Cardiac muscle cell (in vitro differentiated cells and primary cell): ENCODE data around the gene PNPLA7. TPM values are rescaled to one million over a fixed set of nuclear protein-coding genes. Genes with fewer than 3 reads are reported as not detected.
A peak's percentile ranks its signal among the peaks of the same experiment; 100 is the strongest.

Source experiments
- DNase-seq, 2 donors: peaks; one replicate each; pipeline versions ENCODE4 v3.0.0 to v3.0.0-alpha.2; 2010 to 2017; ENCODE audit warnings: low read depth in 1 of 2, low spot score in 1 of 2
- H3K27ac ChIP-seq: fragments of 200-600 bp; sonication (generic); 2 replicates; pipeline ENCODE4 v1.5.1; 2016
- H3K27me3 ChIP-seq: fragments of 200-600 bp; sonication (generic); 2 replicates; pipeline ENCODE4 v1.6.0; 2016; ENCODE audit warnings: control low read depth
- H3K36me3 ChIP-seq: fragments of 200-600 bp; sonication (generic); 2 replicates; pipeline ENCODE4 v1.5.1; 2016; ENCODE audit warnings: control low read depth
- H3K4me1 ChIP-seq: fragments of 200-600 bp; sonication (generic); 2 replicates; pipeline ENCODE4 v1.8.1; 2017; ENCODE audit warnings: low read depth, mild to moderate bottlenecking, mixed run types
- H3K4me3 ChIP-seq: fragments of 200-600 bp; sonication (generic); 2 replicates; pipeline ENCODE4 v1.5.1; 2016; ENCODE audit warnings: mild to moderate bottlenecking
- H3K9me3 ChIP-seq: fragments of 200-600 bp; sonication (generic); 2 replicates; pipeline ENCODE4 v1.5.1; 2017; ENCODE audit warnings: low read depth, mild to moderate bottlenecking, control low read depth
- CTCF ChIP-seq: IDR thresholded peaks from 2 replicates; pipeline ENCODE4 v1.5.1; 2012; ENCODE audit warnings: low read depth, mild to moderate bottlenecking, low read length
- polyA plus RNA-seq: library from polyadenylated mRNA; unstranded; fragments of >200 nt; fragmentation: Nextera tagmentation; extraction: Ambion mirVana; gene quantifications from 2 replicates; pipeline ENCODE4 v1.2.1, GENCODE V29; 2016
- total RNA-seq: library from RNA; depleted of rRNA; stranded (reverse); fragments of >200 nt; gene quantifications from 2 replicates; pipeline ENCODE4 v1.2.3, GENCODE V29; 2016

The PNPLA7 gene
- total and polyA plus RNA-seq, 2 experiments from 2014 or later = 1.4 to 3.6 TPM

GRCh38 chr9:137484551-137485315, 65.5 kb downstream of the PNPLA7 start:
- Histone ChIP-seq H3K9me3 (no peaks in the 10 kb centered on the region), H3K4me3 (no peak overlapping the region), H3K36me3 (no peaks in the 10 kb centered on the region), H3K4me1 (no peaks in the 10 kb centered on the region), H3K27me3 (no peaks in the 10 kb centered on the region), H3K27ac (no peak overlapping the region)
- no peak for TF ChIP-seq CTCF
- no peak for DNase-seq

- Histone ChIP-seq H3K4me3 (no peak overlapping the region), H3K4me1 (no peaks in the 10 kb centered on the region), H3K27me3 (no peaks in the 10 kb centered on the region), H3K36me3 (no peaks in the 10 kb centered on the region), H3K9me3 (no peaks in the 10 kb centered on the region), H3K27ac (no peak overlapping the region)
- TF ChIP-seq CTCF = no peak
- DNase-seq = peak in 1 of 2 donors; percentile 86
Observed at GRCh38 chr9:137482094-137482781, 68.0 kb downstream of the PNPLA7 start.

GRCh38 chr9:137480686-137481683, 69.2 kb downstream of the PNPLA7 start:
- no peaks in the 10 kb centered on the region for H3K36me3 ChIP-seq
- DNase-seq = no peak
- no peaks in the 10 kb centered on the region for H3K4me1 ChIP-seq
- no peaks in the 10 kb centered on the region for H3K27me3 ChIP-seq
- TF ChIP-seq CTCF = no peak
- H3K9me3 ChIP-seq = no peaks in the 10 kb centered on the region
- H3K4me3 ChIP-seq = no peak overlapping the region
- no peak overlapping the region for H3K27ac ChIP-seq

- H3K36me3 ChIP-seq = no peaks in the 10 kb centered on the region
- no peaks in the 10 kb centered on the region for H3K9me3 ChIP-seq
- no peaks in the 10 kb centered on the region for H3K27me3 ChIP-seq
- no peak for TF ChIP-seq CTCF
- H3K4me3 ChIP-seq = no peak overlapping the region
- DNase-seq = no peak
- H3K27ac ChIP-seq = no peak overlapping the region
- H3K4me1 ChIP-seq = no peaks in the 10 kb centered on the region
Observed at GRCh38 chr9:137479892-137480685, 70.1 kb downstream of the PNPLA7 start.
